ENCODE measurements around the gene ACTR1A. TPM values are rescaled to one million over a fixed set of nuclear protein-coding genes. Genes with fewer than 3 reads are reported as not detected.
A peak's percentile ranks its signal among the peaks of the same experiment; 100 is the strongest.

The ACTR1A gene
- total and polyA plus RNA-seq, 8 donors = 41.5 to 277 (median 61.1) TPM

DNA sequence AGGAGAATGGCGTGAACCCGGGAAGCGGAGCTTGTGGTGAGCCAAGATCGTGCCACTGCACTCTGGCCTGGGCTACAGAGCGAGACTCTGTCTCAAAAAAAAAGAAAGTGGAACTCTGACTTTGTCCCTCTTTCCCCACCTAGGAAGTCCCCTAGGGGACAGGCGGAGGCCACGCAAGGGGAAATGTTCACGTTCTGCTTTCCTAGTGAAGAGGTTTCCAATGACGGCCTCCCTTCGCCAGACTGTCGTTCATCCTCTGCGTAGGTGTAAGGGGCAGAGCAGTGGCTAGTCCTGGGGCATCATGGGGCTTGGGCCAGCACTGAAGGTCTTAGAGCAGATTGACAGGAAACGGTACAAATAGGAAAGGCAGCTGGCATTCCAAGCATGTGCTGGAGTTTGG is 31.8 kb upstream of the ACTR1A start:
- H3K27ac ChIP-seq = no peak overlapping the region
- intact Hi-C loops (cut with DNase I; ENCODE audit: low total_unique reads) = no loop called here
- no peaks in the 10 kb centered on the region for H3K27me3 ChIP-seq
- H3K36me3 ChIP-seq = peaks cover 0 to 28% (median 11%) of the 10 kb centered on the region in 4 donors
- H3K4me3 ChIP-seq = no peak overlapping the region
- H3K9me3 ChIP-seq = no peaks in the 10 kb centered on the region
- WGBS, 5 donors = 89 to 97% (median 96%) methylated on average over 11 to 13 of the region's 13 CpGs
- TF ChIP-seq, protein P1, sequence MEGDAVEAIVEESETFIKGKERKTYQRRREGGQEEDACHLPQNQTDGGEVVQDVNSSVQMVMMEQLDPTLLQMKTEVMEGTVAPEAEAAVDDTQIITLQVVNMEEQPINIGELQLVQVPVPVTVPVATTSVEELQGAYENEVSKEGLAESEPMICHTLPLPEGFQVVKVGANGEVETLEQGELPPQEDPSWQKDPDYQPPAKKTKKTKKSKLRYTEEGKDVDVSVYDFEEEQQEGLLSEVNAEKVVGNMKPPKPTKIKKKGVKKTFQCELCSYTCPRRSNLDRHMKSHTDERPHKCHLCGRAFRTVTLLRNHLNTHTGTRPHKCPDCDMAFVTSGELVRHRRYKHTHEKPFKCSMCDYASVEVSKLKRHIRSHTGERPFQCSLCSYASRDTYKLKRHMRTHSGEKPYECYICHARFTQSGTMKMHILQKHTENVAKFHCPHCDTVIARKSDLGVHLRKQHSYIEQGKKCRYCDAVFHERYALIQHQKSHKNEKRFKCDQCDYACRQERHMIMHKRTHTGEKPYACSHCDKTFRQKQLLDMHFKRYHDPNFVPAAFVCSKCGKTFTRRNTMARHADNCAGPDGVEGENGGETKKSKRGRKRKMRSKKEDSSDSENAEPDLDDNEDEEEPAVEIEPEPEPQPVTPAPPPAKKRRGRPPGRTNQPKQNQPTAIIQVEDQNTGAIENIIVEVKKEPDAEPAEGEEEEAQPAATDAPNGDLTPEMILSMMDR (IDR thresholded peaks at IDR 0.05) = no peak
- TF ChIP-seq EP300 (IDR thresholded peaks at IDR 0.05) (no peak), POLR2AphosphoS5 (IDR thresholded peaks at IDR 0.05) (no peak), POLR2A (IDR thresholded peaks at IDR 0.05) (no peak)
- no peaks in the 10 kb centered on the region for H3K4me1 ChIP-seq
- DNase-seq = no peak

DNA sequence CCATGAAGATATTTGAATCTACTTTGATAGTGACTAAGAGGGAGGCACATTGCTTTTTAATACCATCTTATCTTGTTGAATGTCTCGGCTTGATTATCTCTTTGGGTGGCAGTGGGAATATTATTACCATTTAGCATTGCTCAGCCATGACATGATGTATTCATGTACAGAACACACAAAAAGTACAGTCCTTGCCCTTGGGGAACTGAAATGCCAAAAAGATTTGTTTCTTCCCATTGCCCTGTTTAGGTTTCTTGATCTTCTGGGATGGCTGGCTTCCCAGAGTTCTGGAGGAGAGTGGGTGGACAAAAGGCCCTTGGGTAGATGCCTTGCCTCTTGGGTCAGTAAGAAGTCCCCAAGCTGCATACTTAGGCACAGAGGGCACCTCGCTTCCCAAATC is 25.0 kb upstream of the ACTR1A start:
- Histone ChIP-seq H3K9me3 (no peaks in the 10 kb centered on the region), H3K4me1 (peaks cover 0 to 4% (median 0%) of the 10 kb centered on the region in 4 donors), H3K27me3 (no peaks in the 10 kb centered on the region), H3K4me3 (no peak overlapping the region), H3K36me3 (peaks cover 0 to 42% (median 31%) of the 10 kb centered on the region in 4 donors), H3K27ac (no peak overlapping the region)
- TF ChIP-seq, protein P1 (IDR thresholded peaks at IDR 0.05) = no peak
- no peak for TF ChIP-seq POLR2AphosphoS5 (IDR thresholded peaks at IDR 0.05)
- no peak for TF ChIP-seq POLR2A (IDR thresholded peaks at IDR 0.05)
- no peak for TF ChIP-seq EP300 (IDR thresholded peaks at IDR 0.05)
- 89 to 97% (median 93%) methylated on average over 2 of the region's 2 CpGs for WGBS, 5 donors
- DNase-seq = no peak
- intact Hi-C loops (cut with DNase I; ENCODE audit: low total_unique reads) = no loop called here

DNA sequence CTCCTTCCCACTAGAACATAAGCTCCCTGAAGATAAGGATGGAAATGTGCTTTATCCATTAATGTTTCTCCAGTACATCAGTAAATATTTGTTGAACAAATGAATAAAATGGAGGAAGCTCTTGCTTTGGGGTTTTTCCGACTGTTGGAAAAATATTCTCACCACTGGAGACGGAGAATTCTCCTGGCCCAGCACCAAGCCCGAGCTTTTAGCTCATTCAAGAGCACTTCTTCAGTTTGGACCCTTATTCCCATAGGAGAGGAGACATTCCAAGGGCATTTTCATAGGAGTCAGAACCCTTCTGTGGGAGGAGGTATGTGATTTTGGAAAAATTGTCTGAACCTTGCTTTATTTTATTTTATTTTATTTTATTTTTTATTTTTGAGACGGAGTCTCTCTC is 22.2 kb upstream of the ACTR1A start:
- TF ChIP-seq POLR2AphosphoS5 (IDR thresholded peaks at IDR 0.05) (no peak), EP300 (IDR thresholded peaks at IDR 0.05) (no peak), POLR2A (IDR thresholded peaks at IDR 0.05) (no peak)
- TF ChIP-seq, protein P1 (IDR thresholded peaks at IDR 0.05) = no peak
- Histone ChIP-seq H3K4me3 (no peak overlapping the region), H3K27me3 (no peaks in the 10 kb centered on the region), H3K27ac (no peak overlapping the region), H3K36me3 (peaks cover 0 to 43% (median 35%) of the 10 kb centered on the region in 4 donors), H3K9me3 (no peaks in the 10 kb centered on the region), H3K4me1 (peaks cover 0 to 4% (median 0%) of the 10 kb centered on the region in 4 donors)
- intact Hi-C loops (cut with DNase I; ENCODE audit: low total_unique reads) = no loop called here
- 73 to 82% (median 80%) methylated on average over 4 of the region's 4 CpGs for WGBS, 5 donors
- DNase-seq = no peak

DNA sequence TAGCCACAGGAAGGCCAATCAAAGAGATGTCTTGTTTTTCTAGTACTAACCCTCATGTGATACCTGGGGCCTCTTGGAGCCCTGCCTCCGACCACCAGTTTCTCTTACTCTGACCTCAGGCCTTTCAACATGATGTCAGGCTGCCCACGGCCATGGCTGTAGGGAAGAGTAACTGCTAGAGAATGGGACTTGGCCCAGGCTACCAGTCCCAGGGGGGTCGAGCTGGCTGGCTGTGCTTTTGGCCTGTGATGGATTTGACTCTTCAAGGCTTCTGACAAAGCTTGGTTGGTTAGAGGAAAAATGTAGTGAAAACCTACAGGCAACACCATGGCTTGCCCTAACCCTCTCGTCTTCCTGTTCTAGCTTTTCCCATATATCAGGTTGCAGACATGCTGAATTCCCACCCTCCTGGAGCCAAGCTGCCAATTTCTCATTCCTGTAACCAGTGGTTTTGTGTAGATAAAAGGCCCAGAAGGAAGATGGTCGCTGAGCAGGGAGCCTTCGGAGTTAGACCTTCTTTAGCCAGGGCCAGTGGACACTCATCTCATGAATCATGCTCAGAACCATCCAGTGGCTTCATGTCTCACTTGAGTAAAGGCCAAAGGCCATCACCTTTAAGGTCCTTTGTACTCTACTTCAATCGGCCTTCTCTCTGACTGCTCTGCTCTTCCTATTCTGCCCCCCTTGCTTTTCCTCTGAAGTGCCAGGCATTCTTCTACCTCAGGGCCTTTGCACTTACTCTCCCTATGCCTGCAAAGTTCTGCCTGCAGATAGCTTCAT is 20.9 kb upstream of the ACTR1A start:
- intact Hi-C loops (cut with DNase I; ENCODE audit: low total_unique reads) = no loop called here
- peaks cover 0 to 4% (median 0%) of the 10 kb centered on the region in 4 donors for H3K4me1 ChIP-seq
- no peak overlapping the region for H3K27ac ChIP-seq
- DNase-seq = peak in 1 of 2 donors; percentile 10
- no peaks in the 10 kb centered on the region for H3K27me3 ChIP-seq
- no peaks in the 10 kb centered on the region for H3K9me3 ChIP-seq
- no peak for TF ChIP-seq POLR2A (IDR thresholded peaks at IDR 0.05)
- no peak for TF ChIP-seq EP300 (IDR thresholded peaks at IDR 0.05)
- TF ChIP-seq, protein P1 (IDR thresholded peaks at IDR 0.05) = no peak
- TF ChIP-seq POLR2AphosphoS5 (IDR thresholded peaks at IDR 0.05) = no peak
- H3K36me3 ChIP-seq = peaks cover 0 to 46% (median 38%) of the 10 kb centered on the region in 4 donors
- 75 to 88% (median 82%) methylated on average over 7 of the region's 7 CpGs for WGBS, 5 donors
- no peak overlapping the region for H3K4me3 ChIP-seq
